HepG2 (cell line): ENCODE measurements around the gene ZFYVE28. TPM values are rescaled to one million over a fixed set of nuclear protein-coding genes. Genes with fewer than 3 reads are reported as not detected.

Source experiments
- ATF7 ChIP-seq, 2 experiments: fragments of 450-650 bp in 1 of 2; sonication (generic) in 1 of 2; formaldehyde crosslinking in 1 of 2; IDR thresholded peaks; 2 replicates each; pipeline versions ENCODE4 v1.4.0 to v1.6.1; 2016 to 2020; ENCODE audit warnings: antibody characterized with exemption in 1 of 2, mild to moderate bottlenecking in 1 of 2, missing genetic modification reagents in 1 of 2
- CBFB ChIP-seq: sonication (generic); formaldehyde crosslinking; IDR thresholded peaks from 2 replicates; pipeline ENCODE4 v1.4.0; 2020; ENCODE audit warnings: missing genetic modification reagents
- ELF1 ChIP-seq: sonication (generic); formaldehyde crosslinking; IDR thresholded peaks from 2 replicates; pipeline ENCODE4 v1.4.0; 2020; ENCODE audit warnings: missing genetic modification reagents
- FOXK1 ChIP-seq: sonication (generic); formaldehyde crosslinking; IDR thresholded peaks from 2 replicates; pipeline ENCODE4 v1.4.0; 2020; ENCODE audit warnings: low read depth, missing genetic modification reagents, borderline replicate concordance
- GABPA ChIP-seq, 2 experiments: IDR thresholded peaks; 2 replicates each; pipeline ENCODE4 v1.6.1; 2011 to 2016; ENCODE audit warnings: low read depth in 2 of 2, low read length in 1 of 2, missing biosample characterization in 1 of 2, missing genetic modification characterization in 1 of 2
- HOXA7 ChIP-seq: sonication (generic); formaldehyde crosslinking; IDR thresholded peaks from 2 replicates; pipeline ENCODE4 v1.8.1; 2022; ENCODE audit warnings: mild to moderate bottlenecking, missing genetic modification reagents, moderate library complexity
- MLLT10 ChIP-seq: sonication (generic); formaldehyde crosslinking; IDR thresholded peaks from 2 replicates; pipeline ENCODE4 v1.4.0; 2020; ENCODE audit warnings: missing genetic modification reagents
- NAIF1 ChIP-seq: sonication (generic); formaldehyde crosslinking; IDR thresholded peaks from 2 replicates; pipeline ENCODE4 v1.5.0; 2020; ENCODE audit warnings: mild to moderate bottlenecking, missing genetic modification reagents, borderline replicate concordance
- XRCC5 ChIP-seq: fragments of 200-400 bp; formaldehyde crosslinking; optimal IDR thresholded peaks from 2 replicates; pipeline ENCODE3; 2017; ENCODE audit warnings: mild to moderate bottlenecking, low read length
- ZNF232 ChIP-seq: sonication (generic); formaldehyde crosslinking; IDR thresholded peaks from 2 replicates; pipeline ENCODE4 v1.4.0; 2020; ENCODE audit warnings: missing genetic modification reagents, borderline replicate concordance
- ZNF260 ChIP-seq: sonication (generic); formaldehyde crosslinking; IDR thresholded peaks from 2 replicates; pipeline ENCODE4 v1.4.0; 2020; ENCODE audit warnings: missing genetic modification reagents, low read depth, mild to moderate bottlenecking, borderline replicate concordance
- ZNF484 ChIP-seq: sonication (generic); formaldehyde crosslinking; IDR thresholded peaks from 2 replicates; pipeline ENCODE4 v1.5.1; 2020; ENCODE audit warnings: mild to moderate bottlenecking, low read depth, missing genetic modification reagents, borderline replicate concordance
- ZNF562 ChIP-seq: sonication (generic); formaldehyde crosslinking; IDR thresholded peaks from 2 replicates; pipeline ENCODE4 v1.8.0; 2022; ENCODE audit warnings: missing genetic modification reagents, borderline replicate concordance
- ZNF569 ChIP-seq: sonication (generic); formaldehyde crosslinking; IDR thresholded peaks from 2 replicates; pipeline ENCODE4 v1.5.0; 2020; ENCODE audit warnings: mild to moderate bottlenecking, missing genetic modification reagents, moderate library complexity, borderline replicate concordance
- ZNF597 ChIP-seq: sonication (generic); formaldehyde crosslinking; IDR thresholded peaks from 2 replicates; pipeline ENCODE4 v1.5.0; 2020; ENCODE audit warnings: missing genetic modification reagents
- ZNF746 ChIP-seq: sonication (generic); formaldehyde crosslinking; IDR thresholded peaks from 2 replicates; pipeline ENCODE4 v1.8.0; 2022; ENCODE audit warnings: mild to moderate bottlenecking, missing genetic modification reagents
- polyA plus RNA-seq, 8 experiments: library from polyadenylated mRNA; depleted of rRNA in 3 of 8; stranded (reverse) in 7 of 8; unstranded in 1 of 8; fragments of >200 nt; fragmentation: Illumina TruSeq in 4 of 8; extraction: Trizol in 4 of 8; gene quantifications; 2 replicates each; pipeline versions ENCODE4 v1.2.1 to v1.2.3, GENCODE V29; 2011 to 2016; ENCODE audit warnings: low read depth in 4 of 8, missing spikeins in 1 of 8, mixed read lengths in 1 of 8; ENCODE audit not compliant: insufficient read depth in 1 of 8
- total RNA-seq, 5 experiments: library from RNA; depleted of rRNA; stranded (reverse); fragments of >200 nt; fragmentation: Illumina TruSeq; extraction: Trizol; gene quantifications; 2 replicates each; pipeline ENCODE4 v1.2.3, GENCODE V29; 2016; ENCODE audit warnings: low read depth in 1 of 5
- TF ChIP-seq, protein P1 (sequence below): conservative IDR thresholded peaks from 2 replicates; pipeline ENCODE4 v1.6.1; 2018; ENCODE audit warnings: missing genetic modification reagents
- TF ChIP-seq, protein P2 (sequence below): sonication (generic); formaldehyde crosslinking; IDR thresholded peaks from 2 replicates; pipeline ENCODE4 v1.5.0; 2020; ENCODE audit warnings: mild to moderate bottlenecking, missing genetic modification reagents
- TF ChIP-seq, protein P3 (sequence below), 2 experiments: sonication (generic) in 1 of 2; formaldehyde crosslinking in 1 of 2; IDR thresholded peaks; 2 replicates each; pipeline versions ENCODE4 v1.5.1 to v1.6.1; 2011 to 2020; ENCODE audit warnings: borderline replicate concordance in 1 of 2, low read depth in 1 of 2, low read length in 1 of 2, mild to moderate bottlenecking in 1 of 2, missing genetic modification reagents in 1 of 2, moderate library complexity in 1 of 2

ZFYVE28 gene
- total and polyA plus RNA-seq, 2 of the 13 experiments (the other 11 are each of a cell fraction or from before 2014, with no cell fraction given), result 0.12 to 0.22 TPM

DNA sequence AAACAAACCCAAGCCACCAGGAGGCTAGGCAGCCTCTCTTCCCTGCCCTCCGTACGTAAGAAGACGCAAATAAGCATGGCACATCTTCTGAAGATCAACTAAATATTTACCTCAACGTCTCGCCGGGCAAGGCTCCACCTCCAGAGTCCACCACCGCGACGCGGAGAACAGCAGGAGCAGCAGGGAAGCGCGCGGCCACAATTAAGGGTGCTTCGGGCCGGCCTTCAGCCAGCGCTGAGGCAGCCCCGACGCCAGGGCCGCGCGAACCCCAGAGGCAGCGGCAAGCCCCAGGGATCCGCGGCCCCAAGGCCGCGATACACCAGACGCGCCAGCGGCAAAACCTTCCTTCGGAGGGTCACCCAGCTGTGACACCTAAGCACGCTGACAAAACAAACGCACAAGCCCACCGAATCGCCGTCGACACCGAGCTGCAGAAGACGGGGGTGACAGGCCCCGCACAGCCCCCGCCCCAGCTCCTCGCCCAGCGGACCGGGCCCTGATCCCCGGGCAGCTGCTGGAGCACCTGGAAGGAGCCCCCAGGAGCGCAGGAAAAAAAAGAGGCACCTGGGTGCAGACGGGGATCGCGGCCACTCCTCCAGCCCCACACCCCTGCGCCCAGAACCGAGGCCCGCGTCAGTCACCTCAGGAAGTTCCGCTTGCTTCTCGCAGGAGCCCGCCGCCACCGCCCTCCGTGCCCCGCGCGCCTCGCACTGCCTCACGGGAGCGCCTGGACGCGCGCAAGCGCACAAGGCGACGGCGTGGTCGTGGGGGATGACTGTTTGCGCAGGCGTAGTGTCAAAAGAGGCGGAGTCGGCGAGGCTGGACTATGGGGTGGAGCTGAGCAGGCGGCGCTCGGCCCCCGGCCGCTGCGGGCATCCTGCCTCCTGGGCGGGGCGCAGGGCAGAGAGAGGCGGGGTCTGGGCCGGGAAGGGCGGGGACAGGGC is 176.8 kb downstream of the ZFYVE28 start, which contains the start of the genes HAUS3 and POLN (continued):
- TF ChIP-seq ZNF569 (CRISPR knock-in tag) (no peak), ZNF746 (CRISPR knock-in tag) (no peak), MLLT10 (CRISPR knock-in tag) (no peak), ZNF232 (CRISPR knock-in tag) (peak; percentile 60; the same call in 1 of the 2 replicates), XRCC5 (no peak), GABPA (IDR thresholded peaks at IDR 0.05; ENCODE audit: low read depth, low read length) (no peak), GABPA (CRISPR knock-in tag; IDR thresholded peaks at IDR 0.05; ENCODE audit: low read depth) (no peak), HOXA7 (CRISPR knock-in tag) (no peak), CBFB (CRISPR knock-in tag) (peak; percentile 23; the same call in 1 of the 2 replicates), ZNF260 (no peak), ATF7 (IDR thresholded peaks at IDR 0.05) (no peak), ATF7 (CRISPR knock-in tag; IDR thresholded peaks at IDR 0.05) (0 out of 2 replicates have a peak, but pooled peaks have one; percentile 34), ZNF597 (CRISPR knock-in tag) (0 out of 2 replicates have a peak, but pooled peaks have one; percentile 37), ELF1 (peak; percentile 50; the same call in 1 of the 2 replicates), ZNF562 (CRISPR knock-in tag) (no peak), NAIF1 (CRISPR knock-in tag) (peak; percentile 35; the same call in 1 of the 2 replicates), FOXK1 (peak; percentile 67; the same call in 1 of the 2 replicates), ZNF484 (no peak)
- TF ChIP-seq, protein P1, sequence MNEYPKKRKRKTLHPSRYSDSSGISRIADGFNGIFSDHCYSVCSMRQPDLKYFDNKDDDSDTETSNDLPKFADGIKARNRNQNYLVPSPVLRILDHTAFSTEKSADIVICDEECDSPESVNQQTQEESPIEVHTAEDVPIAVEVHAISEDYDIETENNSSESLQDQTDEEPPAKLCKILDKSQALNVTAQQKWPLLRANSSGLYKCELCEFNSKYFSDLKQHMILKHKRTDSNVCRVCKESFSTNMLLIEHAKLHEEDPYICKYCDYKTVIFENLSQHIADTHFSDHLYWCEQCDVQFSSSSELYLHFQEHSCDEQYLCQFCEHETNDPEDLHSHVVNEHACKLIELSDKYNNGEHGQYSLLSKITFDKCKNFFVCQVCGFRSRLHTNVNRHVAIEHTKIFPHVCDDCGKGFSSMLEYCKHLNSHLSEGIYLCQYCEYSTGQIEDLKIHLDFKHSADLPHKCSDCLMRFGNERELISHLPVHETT (CRISPR knock-in tag), result peak; percentile 73; the same call in 1 of the 2 replicates
- TF ChIP-seq, protein P2, sequence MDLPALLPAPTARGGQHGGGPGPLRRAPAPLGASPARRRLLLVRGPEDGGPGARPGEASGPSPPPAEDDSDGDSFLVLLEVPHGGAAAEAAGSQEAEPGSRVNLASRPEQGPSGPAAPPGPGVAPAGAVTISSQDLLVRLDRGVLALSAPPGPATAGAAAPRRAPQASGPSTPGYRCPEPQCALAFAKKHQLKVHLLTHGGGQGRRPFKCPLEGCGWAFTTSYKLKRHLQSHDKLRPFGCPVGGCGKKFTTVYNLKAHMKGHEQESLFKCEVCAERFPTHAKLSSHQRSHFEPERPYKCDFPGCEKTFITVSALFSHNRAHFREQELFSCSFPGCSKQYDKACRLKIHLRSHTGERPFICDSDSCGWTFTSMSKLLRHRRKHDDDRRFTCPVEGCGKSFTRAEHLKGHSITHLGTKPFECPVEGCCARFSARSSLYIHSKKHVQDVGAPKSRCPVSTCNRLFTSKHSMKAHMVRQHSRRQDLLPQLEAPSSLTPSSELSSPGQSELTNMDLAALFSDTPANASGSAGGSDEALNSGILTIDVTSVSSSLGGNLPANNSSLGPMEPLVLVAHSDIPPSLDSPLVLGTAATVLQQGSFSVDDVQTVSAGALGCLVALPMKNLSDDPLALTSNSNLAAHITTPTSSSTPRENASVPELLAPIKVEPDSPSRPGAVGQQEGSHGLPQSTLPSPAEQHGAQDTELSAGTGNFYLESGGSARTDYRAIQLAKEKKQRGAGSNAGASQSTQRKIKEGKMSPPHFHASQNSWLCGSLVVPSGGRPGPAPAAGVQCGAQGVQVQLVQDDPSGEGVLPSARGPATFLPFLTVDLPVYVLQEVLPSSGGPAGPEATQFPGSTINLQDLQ (CRISPR knock-in tag), result no peak
- TF ChIP-seq, protein P3, sequence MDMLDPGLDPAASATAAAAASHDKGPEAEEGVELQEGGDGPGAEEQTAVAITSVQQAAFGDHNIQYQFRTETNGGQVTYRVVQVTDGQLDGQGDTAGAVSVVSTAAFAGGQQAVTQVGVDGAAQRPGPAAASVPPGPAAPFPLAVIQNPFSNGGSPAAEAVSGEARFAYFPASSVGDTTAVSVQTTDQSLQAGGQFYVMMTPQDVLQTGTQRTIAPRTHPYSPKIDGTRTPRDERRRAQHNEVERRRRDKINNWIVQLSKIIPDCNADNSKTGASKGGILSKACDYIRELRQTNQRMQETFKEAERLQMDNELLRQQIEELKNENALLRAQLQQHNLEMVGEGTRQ (IDR thresholded peaks at IDR 0.05; ENCODE audit: low read depth, low read length), result no peak
- TF ChIP-seq, protein P3 (CRISPR knock-in tag; IDR thresholded peaks at IDR 0.05; ENCODE audit: borderline replicate concordance), result no peak
